Kidney (tissue), 14 donors: ENCODE results near the gene STAT1. TPM values are rescaled to one million over a fixed set of nuclear protein-coding genes. Genes with fewer than 3 reads are reported as not detected.

Experiments used
- DNase-seq, 5 donors: peaks; one replicate each; pipeline ENCODE4 v3.0.0-alpha.2; 2013 to 2020
- FAIRE-seq: peaks from 2 replicates; lab custom pipeline; 2012; peaks lifted over from hg19 to GRCh38; lab: Jason Lieb, UNC
- H3K27ac ChIP-seq, 2 donors: one replicate each; pipeline ENCODE4 v1.7.0; 2013; ENCODE audit warnings: low read depth in 2 of 2, low read length in 2 of 2, inconsistent platforms in 1 of 2
- H3K27me3 ChIP-seq: one replicate; pipeline ENCODE4 v1.7.1; 2013; ENCODE audit warnings: low read length, inconsistent platforms; ENCODE audit not compliant: control insufficient read depth, insufficient read depth
- H3K36me3 ChIP-seq, 3 donors: one replicate each; pipeline versions ENCODE4 v1.7.0 to v1.7.1; 2013; ENCODE audit warnings: low read length in 3 of 3, control low read depth in 1 of 3, inconsistent platforms in 1 of 3; ENCODE audit not compliant: insufficient read depth in 3 of 3, control insufficient read depth in 2 of 3
- H3K4me1 ChIP-seq, 3 donors: one replicate each; pipeline versions ENCODE4 v1.7.0 to v1.7.1; 2013; ENCODE audit warnings: low read length in 3 of 3, inconsistent platforms in 1 of 3, low read depth in 1 of 3; ENCODE audit not compliant: control insufficient read depth in 2 of 3, insufficient read depth in 2 of 3
- H3K4me3 ChIP-seq, 3 donors: one replicate each; pipeline versions ENCODE4 v1.7.0 to v1.8.1; 2013; ENCODE audit warnings: low read length in 3 of 3, control low read depth in 1 of 3, inconsistent platforms in 1 of 3
- H3K9ac ChIP-seq, 3 donors: one replicate each; pipeline versions ENCODE4 v1.7.0 to v1.7.1; 2013; ENCODE audit warnings: low read length in 3 of 3, control low read depth in 1 of 3, inconsistent platforms in 1 of 3
- H3K9me3 ChIP-seq, 3 donors: one replicate each; pipeline versions ENCODE4 v1.7.0 to v1.7.1; 2013; ENCODE audit warnings: low read length in 3 of 3, control low read depth in 1 of 3, inconsistent platforms in 1 of 3; ENCODE audit not compliant: control insufficient read depth in 2 of 3, insufficient read depth in 1 of 3
- CTCF ChIP-seq: IDR thresholded peaks from 3 replicates; pipeline ENCODE4 v1.5.1; 2012; ENCODE audit warnings: mild to moderate bottlenecking, moderate library complexity, borderline replicate concordance; ENCODE audit not compliant: insufficient read depth; ENCODE audit errors: extremely low read depth
- intact Hi-C: fragments of 100-400 bp; cut with DNase I; formaldehyde crosslinking; loops from one replicate; pipeline ENCODE4 v1.11.1; 2022
- polyA plus RNA-seq: library from polyadenylated mRNA; stranded (reverse); fragments of 350-450 nt; fragmentation: Illumina TruSeq; extraction: RNeasy Lipid Tissue Mini Kit (QIAGEN cat#74804); gene quantifications from one replicate; pipeline ENCODE4 v1.2.3, GENCODE V29; 2014; ENCODE audit warnings: low read depth, low replicate concordance; ENCODE audit not compliant: insufficient read depth
- total RNA-seq: library from RNA; stranded (reverse); fragmentation: NEBNext Ultra II Directional; extraction: Animal tissue kit (Norgen Biotek cat#: 25700); gene quantifications from one replicate; pipeline ENCODE4 v1.2.1, GENCODE V29; 2021
- donor health status: control.
- donor health status: control.
- donor health status: control.
- donor health status: control.
- donor health status: control.
- donor health status: DM: yes; HTN: yes; CAD: no.
- donor health status: Normal renal cell carcinoma (clear cell type).

Gene STAT1
- total and polyA plus RNA-seq, 2 donors from 2014 or later, result 37.5 to 121 TPM

GRCh38 chr2:190959911-190960788 is 53.8 kb downstream of the STAT1 start:
- H3K4me3 ChIP-seq, result no peak overlapping the region
- H3K27me3 ChIP-seq, result no peaks in the 10 kb centered on the region
- no peak for DNase-seq
- no peak for TF ChIP-seq CTCF
- no peak overlapping the region for H3K27ac ChIP-seq
- H3K9me3 ChIP-seq, result no peaks in the 10 kb centered on the region
- FAIRE-seq, result no peak
- peaks cover 0 to 28% (median 9%) of the 10 kb centered on the region in 3 donors for H3K36me3 ChIP-seq
- no peaks in the 10 kb centered on the region for H3K4me1 ChIP-seq
- H3K9ac ChIP-seq, result no peak overlapping the region
- intact Hi-C loops, result no loop called here

- no peak overlapping the region for H3K4me3 ChIP-seq
- H3K4me1 ChIP-seq, result peaks cover under 1 to 5% (median 5%) of the 10 kb centered on the region in 3 donors
- no peak overlapping the region for H3K27ac ChIP-seq
- FAIRE-seq (no peak), DNase-seq (no peak)
- intact Hi-C loops, result no loop called here
- no peak overlapping the region for H3K9ac ChIP-seq
- no peaks in the 10 kb centered on the region for H3K27me3 ChIP-seq
- H3K9me3 ChIP-seq, result no peaks in the 10 kb centered on the region
- TF ChIP-seq CTCF, result no peak
- H3K36me3 ChIP-seq, result peaks cover 0 to 5% (median 0%) of the 10 kb centered on the region in 3 donors
Observed at GRCh38 chr2:190953257-190953656, 60.7 kb downstream of the STAT1 start.

- Histone ChIP-seq H3K9me3 (no peaks in the 10 kb centered on the region), H3K36me3 (peaks cover 0 to 5% (median 0%) of the 10 kb centered on the region in 3 donors), H3K9ac (no peak overlapping the region), H3K27me3 (no peaks in the 10 kb centered on the region), H3K4me1 (peaks cover 5 to 24% (median 11%) of the 10 kb centered on the region in 3 donors), H3K4me3 (no peak overlapping the region), H3K27ac (no peak overlapping the region)
- TF ChIP-seq CTCF, result no peak
- intact Hi-C loops, result no loop called here
- DNase-seq, result no peak
- no peak for FAIRE-seq
Observed at GRCh38 chr2:190950566-190950991, 63.4 kb downstream of the STAT1 start.
